ENCODE results near the gene HIVEP1. TPM values are rescaled to one million over a fixed set of nuclear protein-coding genes. Genes with fewer than 3 reads are reported as not detected.

HIVEP1 gene
- total and polyA plus RNA-seq, 7 experiments from 2014 or later, result 13.2 to 86.1 (median 31.5) TPM

GRCh38 chr6:12017263-12017662 is 5.2 kb downstream of the HIVEP1 start:
- ChIA-PET POLR2A (no interaction called here), CTCF (interaction anchor here (0.7 kb wide), 1 partner anchor 305 kb away, joined by 3 read pairs; no protein-coding TSS in a partner anchor)
- H3K4me1 Mint-ChIP-seq, result peaks cover 22 to 85% (median 77%) of the 10 kb centered on the region in 7 donors
- H3K27ac Mint-ChIP-seq, result peak overlapping the region; percentile 62 to 91 (median 85)
- H3K27me3 ChIP-seq (ENCODE audit: control insufficient read depth in 2 of 2, insufficient read depth in 2 of 2, low read length in 2 of 2), result no peaks in the 10 kb centered on the region
- peak in 7 of 9 donors; percentile 38 to 63 (median 48) for DNase-seq
- peaks cover 0 to 5% (median 0%) of the 10 kb centered on the region in 5 donors for H3K27me3 Mint-ChIP-seq
- H3K4me3 Mint-ChIP-seq, result peak overlapping the region in 9 of 10 donors; percentile 25 to 67 (median 53)
- H3K36me3 ChIP-seq (ENCODE audit: control insufficient read depth in 2 of 3, insufficient read depth in 3 of 3, low read length in 3 of 3), result peaks cover 0 to 20% (median 0%) of the 10 kb centered on the region in 3 experiments
- peaks cover 6 to 19% of the 10 kb centered on the region in 2 donors for H3K4me1 ChIP-seq (ENCODE audit: control insufficient read depth in 2 of 2, insufficient read depth in 2 of 2, low read length in 2 of 2)
- no peaks in the 10 kb centered on the region for H3K9me3 ChIP-seq (ENCODE audit: control insufficient read depth in 2 of 3, low read length in 3 of 3)
- no peak for ATAC-seq
- peaks cover 15 to 61% (median 54%) of the 10 kb centered on the region in 5 donors for H3K36me3 Mint-ChIP-seq
- H3K4me3 ChIP-seq (ENCODE audit: low read length), result no peak overlapping the region
- H3K27ac ChIP-seq (ENCODE audit: low read depth, low read length), result peak overlapping the region; percentile 48
- peaks cover 0 to 10% (median 0%) of the 10 kb centered on the region in 11 donors for H3K9me3 Mint-ChIP-seq
- intact Hi-C loops (cut with micrococcal nuclease), result loop anchor here in 1 of 2 donors (10.0 kb wide), 1 partner anchor 1798 kb away; the partner anchor contains the start of gene MCUR1

DNA sequence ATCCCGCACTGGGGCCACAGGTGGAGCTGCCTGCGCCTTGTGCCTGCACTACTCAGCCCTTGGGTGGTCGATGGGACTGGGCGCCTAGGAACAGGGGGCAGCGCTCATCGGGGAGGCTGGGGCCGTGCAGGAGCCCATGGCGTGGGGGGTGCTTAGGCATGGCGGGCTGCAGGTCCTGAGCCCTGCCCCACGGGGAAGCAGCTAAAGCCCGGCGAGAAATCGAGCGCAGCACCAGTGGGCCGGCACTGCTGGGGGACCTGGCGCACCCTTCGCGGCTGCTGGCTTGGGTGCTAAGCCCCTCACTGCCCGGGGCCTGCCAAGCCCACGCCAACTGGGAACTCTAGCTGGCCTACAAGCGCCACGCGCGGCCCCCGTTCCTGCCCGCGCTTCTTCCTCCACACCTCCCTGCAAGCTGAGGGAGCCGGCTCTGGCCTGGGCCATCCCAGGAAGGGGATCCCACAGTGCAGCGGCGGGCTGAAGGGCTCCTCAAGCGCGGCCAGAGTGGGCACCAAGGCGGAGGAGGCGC is 5.8 kb downstream of the HIVEP1 start:
- peak overlapping the region in 3 of 9 donors; percentile 16 to 69 (median 62) for H3K27ac Mint-ChIP-seq
- Histone ChIP-seq H3K36me3 (ENCODE audit: control insufficient read depth in 2 of 3, insufficient read depth in 3 of 3, low read length in 3 of 3) (peaks cover 0 to 15% (median 0%) of the 10 kb centered on the region in 3 experiments), H3K4me1 (ENCODE audit: control insufficient read depth in 2 of 2, insufficient read depth in 2 of 2, low read length in 2 of 2) (peaks cover 6 to 19% of the 10 kb centered on the region in 2 donors), H3K9me3 (ENCODE audit: control insufficient read depth in 2 of 3, low read length in 3 of 3) (no peaks in the 10 kb centered on the region), H3K4me3 (ENCODE audit: low read length) (no peak overlapping the region), H3K27ac (ENCODE audit: low read depth, low read length) (no peak overlapping the region), H3K27me3 (ENCODE audit: control insufficient read depth in 2 of 2, insufficient read depth in 2 of 2, low read length in 2 of 2) (no peaks in the 10 kb centered on the region)
- CTCF ChIA-PET, result interaction anchor here (0.7 kb wide), 1 partner anchor 306 kb away, joined by 3 read pairs; no protein-coding TSS in a partner anchor
- no peak for DNase-seq
- peaks cover 22 to 91% (median 84%) of the 10 kb centered on the region in 7 donors for H3K4me1 Mint-ChIP-seq
- intact Hi-C loops (cut with micrococcal nuclease), result loop anchor here in 1 of 2 donors (10.0 kb wide), 1 partner anchor 1797 kb away; the partner anchor contains the start of gene MCUR1
- peaks cover 0 to 3% (median 0%) of the 10 kb centered on the region in 5 donors for H3K27me3 Mint-ChIP-seq
- no peak for ATAC-seq
- peaks cover 0 to 10% (median 0%) of the 10 kb centered on the region in 11 donors for H3K9me3 Mint-ChIP-seq
- no peak overlapping the region for H3K4me3 Mint-ChIP-seq
- peaks cover 15 to 67% (median 57%) of the 10 kb centered on the region in 5 donors for H3K36me3 Mint-ChIP-seq
- POLR2A ChIA-PET, result no interaction called here

GRCh38 chr6:12020187-12020791 is 8.2 kb downstream of the HIVEP1 start:
- H3K4me1 Mint-ChIP-seq, result peaks cover 21 to 85% (median 79%) of the 10 kb centered on the region in 7 donors
- ChIA-PET POLR2A (interaction anchor here (0.8 kb wide), 1 partner anchor 9 kb away, joined by 3 read pairs; no protein-coding TSS in a partner anchor), CTCF (interaction anchor here (0.7 kb wide), 1 partner anchor 19 kb away, joined by 4 read pairs; no protein-coding TSS in a partner anchor)
- H3K36me3 Mint-ChIP-seq, result peaks cover 15 to 61% (median 47%) of the 10 kb centered on the region in 5 donors
- peak overlapping the region; percentile 35 to 92 (median 86) for H3K27ac Mint-ChIP-seq
- ATAC-seq, result peak; percentile 3
- H3K9me3 Mint-ChIP-seq, result peaks cover 0 to 4% (median 0%) of the 10 kb centered on the region in 11 donors
- Histone ChIP-seq H3K9me3 (ENCODE audit: control insufficient read depth in 2 of 3, low read length in 3 of 3) (no peaks in the 10 kb centered on the region), H3K4me3 (ENCODE audit: low read length) (no peak overlapping the region), H3K27ac (ENCODE audit: low read depth, low read length) (peak overlapping the region; percentile 53), H3K4me1 (ENCODE audit: control insufficient read depth in 2 of 2, insufficient read depth in 2 of 2, low read length in 2 of 2) (peaks cover 0 to 19% of the 10 kb centered on the region in 2 donors), H3K27me3 (ENCODE audit: control insufficient read depth in 2 of 2, insufficient read depth in 2 of 2, low read length in 2 of 2) (no peaks in the 10 kb centered on the region), H3K36me3 (ENCODE audit: control insufficient read depth in 2 of 3, insufficient read depth in 3 of 3, low read length in 3 of 3) (peaks cover 0 to 15% (median 0%) of the 10 kb centered on the region in 3 experiments)
- peak overlapping the region in 9 of 10 donors; percentile 1 to 66 (median 34) for H3K4me3 Mint-ChIP-seq
- intact Hi-C loops (cut with micrococcal nuclease), result no loop called here
- no peaks in the 10 kb centered on the region for H3K27me3 Mint-ChIP-seq
- no peak for DNase-seq

DNA sequence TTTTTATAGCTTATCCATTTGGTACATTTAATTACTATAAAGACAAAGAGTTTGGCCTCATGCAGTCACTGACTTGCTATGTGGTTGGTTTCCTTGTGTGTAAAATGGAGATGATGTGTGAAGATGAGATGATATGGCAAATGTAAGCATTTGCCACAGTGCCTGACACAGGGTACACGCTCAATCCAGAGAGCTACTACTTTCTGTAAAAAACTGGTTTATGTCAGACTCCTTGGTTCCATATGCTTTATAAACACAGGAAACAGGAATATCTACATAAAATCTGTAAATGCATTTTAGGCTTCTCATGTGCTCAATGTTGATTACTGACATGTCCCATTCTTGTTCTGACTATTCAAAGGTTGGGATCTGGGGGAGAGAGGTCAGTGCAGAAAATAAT is 10.4 kb downstream of the HIVEP1 start:
- POLR2A ChIA-PET, result interaction anchor here (0.8 to 1.3 kb wide), 3 partner anchors 14 to 313 kb away, joined by 3 to 4 read pairs (median 3); no protein-coding TSS in a partner anchor

GRCh38 chr6:12022953-12023388 is 10.9 kb downstream of the HIVEP1 start:
- intact Hi-C loops (cut with micrococcal nuclease), result no loop called here
- Mint-ChIP-seq H3K27me3 (no peaks in the 10 kb centered on the region), H3K27ac (peak overlapping the region in 1 of 9 donors; percentile 23), H3K36me3 (peaks cover 20 to 55% (median 41%) of the 10 kb centered on the region in 5 donors), H3K4me1 (peaks cover 33 to 87% (median 80%) of the 10 kb centered on the region in 7 donors), H3K4me3 (peak overlapping the region in 1 of 10 donors; percentile 12), H3K9me3 (peaks cover 0 to 6% (median 1%) of the 10 kb centered on the region in 11 donors)
- DNase-seq (no peak), ATAC-seq (no peak)
- POLR2A ChIA-PET, result interaction anchor here (0.7 to 1.3 kb wide), 2 partner anchors 16 to 36 kb away, joined by 3 to 4 read pairs; no protein-coding TSS in a partner anchor
- H3K27me3 ChIP-seq (ENCODE audit: control insufficient read depth in 2 of 2, insufficient read depth in 2 of 2, low read length in 2 of 2), result no peaks in the 10 kb centered on the region
- peaks cover 0 to 5% (median 0%) of the 10 kb centered on the region in 3 experiments for H3K36me3 ChIP-seq (ENCODE audit: control insufficient read depth in 2 of 3, insufficient read depth in 3 of 3, low read length in 3 of 3)
- CTCF ChIA-PET, result interaction anchor here (0.9 to 2.1 kb wide), 2 partner anchors 8 to 52 kb away, joined by 3 to 4 read pairs; no protein-coding TSS in a partner anchor
- H3K4me1 ChIP-seq (ENCODE audit: control insufficient read depth in 2 of 2, insufficient read depth in 2 of 2, low read length in 2 of 2), result peaks cover 0 to 26% of the 10 kb centered on the region in 2 donors
- H3K27ac ChIP-seq (ENCODE audit: low read depth, low read length), result no peak overlapping the region
- H3K4me3 ChIP-seq (ENCODE audit: low read length), result no peak overlapping the region
- no peaks in the 10 kb centered on the region for H3K9me3 ChIP-seq (ENCODE audit: control insufficient read depth in 2 of 3, low read length in 3 of 3)

More for the DNA sequence above, 10.4 kb downstream of the HIVEP1 start:
- H3K27ac Mint-ChIP-seq, result peak overlapping the region in 2 of 9 donors; percentile 5 to 23
- H3K36me3 Mint-ChIP-seq, result peaks cover 15 to 54% (median 40%) of the 10 kb centered on the region in 5 donors
- DNase-seq, result no peak
- H3K9me3 ChIP-seq (ENCODE audit: control insufficient read depth in 2 of 3, low read length in 3 of 3), result no peaks in the 10 kb centered on the region
- CTCF ChIA-PET, result no interaction called here
- peaks cover 0 to 10% (median 0%) of the 10 kb centered on the region in 3 experiments for H3K36me3 ChIP-seq (ENCODE audit: control insufficient read depth in 2 of 3, insufficient read depth in 3 of 3, low read length in 3 of 3)
- H3K4me1 ChIP-seq (ENCODE audit: control insufficient read depth in 2 of 2, insufficient read depth in 2 of 2, low read length in 2 of 2), result peaks cover 0 to 26% of the 10 kb centered on the region in 2 donors
- intact Hi-C loops (cut with micrococcal nuclease), result no loop called here
- no peak overlapping the region for H3K27ac ChIP-seq (ENCODE audit: low read depth, low read length)
- H3K9me3 Mint-ChIP-seq, result peaks cover 0 to 2% (median under 1%) of the 10 kb centered on the region in 11 donors
- no peak for ATAC-seq
- no peak overlapping the region for H3K4me3 Mint-ChIP-seq
- no peaks in the 10 kb centered on the region for H3K27me3 ChIP-seq (ENCODE audit: control insufficient read depth in 2 of 2, insufficient read depth in 2 of 2, low read length in 2 of 2)
- H3K4me1 Mint-ChIP-seq, result peaks cover 29 to 84% (median 76%) of the 10 kb centered on the region in 7 donors
- H3K27me3 Mint-ChIP-seq, result no peaks in the 10 kb centered on the region
- H3K4me3 ChIP-seq (ENCODE audit: low read length), result no peak overlapping the region

GRCh38 chr6:12024216-12024615 is 12.1 kb downstream of the HIVEP1 start:
- peak overlapping the region in 4 of 10 donors; percentile 1 to 47 (median 12) for H3K4me3 Mint-ChIP-seq
- Histone ChIP-seq H3K4me1 (ENCODE audit: control insufficient read depth in 2 of 2, insufficient read depth in 2 of 2, low read length in 2 of 2) (peaks cover 0 to 23% of the 10 kb centered on the region in 2 donors), H3K27ac (ENCODE audit: low read depth, low read length) (no peak overlapping the region), H3K4me3 (ENCODE audit: low read length) (no peak overlapping the region), H3K36me3 (ENCODE audit: control insufficient read depth in 2 of 3, insufficient read depth in 3 of 3, low read length in 3 of 3) (no peaks in the 10 kb centered on the region), H3K9me3 (ENCODE audit: control insufficient read depth in 2 of 3, low read length in 3 of 3) (no peaks in the 10 kb centered on the region), H3K27me3 (ENCODE audit: control insufficient read depth in 2 of 2, insufficient read depth in 2 of 2, low read length in 2 of 2) (no peaks in the 10 kb centered on the region)
- intact Hi-C loops (cut with micrococcal nuclease), result no loop called here
- H3K27ac Mint-ChIP-seq, result peak overlapping the region in 2 of 9 donors; percentile 26 to 74
- ChIA-PET POLR2A (interaction anchor here (0.8 kb wide), 1 partner anchor 368 kb away, joined by 3 read pairs; no protein-coding TSS in a partner anchor), CTCF (interaction anchor here (0.6 to 2.1 kb wide), 6 partner anchors 10 to 529 kb away, joined by 3 to 5 read pairs (median 3); no protein-coding TSS in a partner anchor)
- ATAC-seq (no peak), DNase-seq (no peak)
- peaks cover 0 to 18% (median 2%) of the 10 kb centered on the region in 11 donors for H3K9me3 Mint-ChIP-seq
- H3K27me3 Mint-ChIP-seq, result no peaks in the 10 kb centered on the region
- peaks cover 28 to 59% (median 49%) of the 10 kb centered on the region in 5 donors for H3K36me3 Mint-ChIP-seq
- H3K4me1 Mint-ChIP-seq, result peaks cover 26 to 86% (median 78%) of the 10 kb centered on the region in 7 donors
